Upper lobe of left lung (tissue), 6 donors: Measurements from ENCODE around the gene FBN2. TPM values are rescaled to one million over a fixed set of nuclear protein-coding genes. Genes with fewer than 3 reads are reported as not detected.

Experiments
- ATAC-seq, 2 donors: fragments of 200-7000 bp; cut with Tn5 transposase; one replicate each; pipeline ENCODE4 v1.9.1; 2022; ENCODE audit warnings: mild to moderate bottlenecking in 2 of 2, moderate library complexity in 2 of 2; ENCODE audit not compliant: low FRiP score in 2 of 2
- DNase-seq, 2 donors: peaks; one replicate each; pipeline ENCODE4 v3.0.0-alpha.2; 2019 to 2020
- H3K27ac ChIP-seq, 4 donors: fragments of 200-600 bp; sonication (generic); one replicate each; pipeline ENCODE4 v1.5.1; 2016 to 2019
- H3K27me3 ChIP-seq, 4 donors: fragments of 200-600 bp; sonication (generic); one replicate each; pipeline ENCODE4 v1.5.1; 2017 to 2019
- H3K36me3 ChIP-seq, 4 donors: fragments of 200-600 bp; sonication (generic); one replicate each; pipeline ENCODE4 v1.5.1; 2016 to 2019
- H3K4me1 ChIP-seq, 4 donors: fragments of 200-600 bp; sonication (generic); one replicate each; pipeline ENCODE4 v1.5.1; 2018 to 2019
- H3K4me3 ChIP-seq, 4 donors: fragments of 200-600 bp; sonication (generic); one replicate each; pipeline ENCODE4 v1.5.1; 2017 to 2019; ENCODE audit warnings: mild to moderate bottlenecking in 2 of 4, moderate library complexity in 1 of 4
- H3K9me3 ChIP-seq, 4 donors: fragments of 200-600 bp; sonication (generic); one replicate each; pipeline ENCODE4 v1.5.1; 2018 to 2019
- CTCF ChIP-seq, 6 experiments: fragments of 450-650 bp in 4 of 6; fragments of 200-600 bp in 2 of 6; sonication (generic) in 2 of 6; IDR thresholded peaks; one replicate each; pipeline ENCODE4 v1.5.1; 2016 to 2019; ENCODE audit warnings: antibody characterized with exemption in 6 of 6
- EP300 ChIP-seq, 4 donors: sonication (generic); formaldehyde crosslinking; IDR thresholded peaks; one replicate each; pipeline ENCODE4 v1.5.1; 2017; ENCODE audit warnings: antibody characterized with exemption in 4 of 4, control low read depth in 2 of 4
- POLR2A ChIP-seq, 4 donors: fragments of 450-650 bp; IDR thresholded peaks; one replicate each; pipeline ENCODE4 v1.5.1; 2016 to 2017; ENCODE audit warnings: antibody characterized with exemption in 4 of 4, mild to moderate bottlenecking in 2 of 4
- POLR2AphosphoS5 ChIP-seq, 2 donors: sonication (generic); formaldehyde crosslinking; IDR thresholded peaks; one replicate each; pipeline ENCODE4 v1.5.1; 2017; ENCODE audit warnings: antibody characterized with exemption in 2 of 2
- WGBS, 2 donors: methylation state at CpG; one replicate each; pipeline ENCODE4 v1.1.5; 2017 to 2018; 5-methylcytosine and 5-hydroxymethylcytosine counted together
- total RNA-seq, 6 donors: library from RNA; depleted of rRNA in 4 of 6; stranded (reverse); fragments of >200 nt in 4 of 6; gene quantifications; one replicate each; pipeline versions ENCODE4 v1.1.0 to v1.2.1, GENCODE V29; 2016 to 2021
- donor health status: DM: no; HTN: no; CAD: no; lungs with moderate emphysema.
- donor health status: DM: no; HTN: yes; CAD: no; lungs with severe emphysema.

The FBN2 gene
- total RNA-seq, 6 donors from 2014 or later: under 0.01 to 1.7 (median 0.39) TPM

- TF ChIP-seq EP300 (IDR thresholded peaks at IDR 0.05) (no peak), POLR2AphosphoS5 (IDR thresholded peaks at IDR 0.05) (no peak), CTCF (IDR thresholded peaks at IDR 0.05) (no peak), POLR2A (IDR thresholded peaks at IDR 0.05) (no peak)
- H3K4me3 ChIP-seq: no peak overlapping the region
- H3K27me3 ChIP-seq: no peaks in the 10 kb centered on the region
- no peak overlapping the region for H3K27ac ChIP-seq
- DNase-seq (no peak), ATAC-seq (no peak)
- no peaks in the 10 kb centered on the region for H3K4me1 ChIP-seq
- 62 to 84% methylated on average over 2 of the region's 2 CpGs for WGBS, 2 donors
- no peaks in the 10 kb centered on the region for H3K36me3 ChIP-seq
- no peaks in the 10 kb centered on the region for H3K9me3 ChIP-seq
Measured at GRCh38 chr5:128279345-128279744, 258.7 kb downstream of the FBN2 start.

DNA sequence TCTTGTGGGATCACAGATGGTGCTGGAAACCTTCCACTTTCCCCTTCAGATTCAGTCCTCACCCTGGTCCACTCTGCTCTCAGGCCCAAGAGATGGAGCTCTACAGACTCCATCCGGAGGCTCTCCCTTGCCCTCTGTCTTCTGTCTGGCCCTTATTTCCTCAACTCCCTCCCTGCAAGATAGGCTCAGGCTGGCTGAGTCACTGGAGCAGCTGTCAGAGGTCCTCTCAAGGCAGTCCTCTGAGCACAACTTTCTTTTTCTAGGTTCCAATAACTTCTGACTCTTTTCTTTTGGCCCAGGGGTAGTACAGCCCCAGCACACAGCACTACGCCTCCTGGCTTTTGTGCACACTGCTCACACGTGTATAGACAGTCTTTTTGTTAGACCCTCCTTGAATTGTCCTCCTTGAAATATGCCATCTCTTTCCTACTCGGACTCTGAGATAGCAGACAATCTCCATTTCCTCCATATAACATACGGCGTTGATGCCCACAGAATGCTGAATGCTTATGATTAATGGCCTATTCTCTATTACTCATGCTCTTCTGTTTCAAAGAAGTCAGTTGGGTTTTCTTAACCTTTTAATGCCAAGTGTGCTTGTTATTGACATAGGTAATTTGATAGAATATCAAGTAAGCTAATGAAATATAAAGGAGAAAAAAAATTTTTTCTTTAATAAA lies 261.4 kb downstream of the FBN2 start:
- TF ChIP-seq POLR2A (IDR thresholded peaks at IDR 0.05) (no peak), CTCF (IDR thresholded peaks at IDR 0.05) (no peak), EP300 (IDR thresholded peaks at IDR 0.05) (no peak), POLR2AphosphoS5 (IDR thresholded peaks at IDR 0.05) (no peak)
- Histone ChIP-seq H3K4me3 (no peak overlapping the region), H3K4me1 (no peaks in the 10 kb centered on the region), H3K27me3 (no peaks in the 10 kb centered on the region), H3K27ac (no peak overlapping the region), H3K36me3 (no peaks in the 10 kb centered on the region), H3K9me3 (no peaks in the 10 kb centered on the region)
- ATAC-seq (no peak), DNase-seq (no peak)
- WGBS, 2 donors: 63 to 71% methylated on average over 6 of the region's 6 CpGs

- Histone ChIP-seq H3K4me1 (no peaks in the 10 kb centered on the region), H3K9me3 (no peaks in the 10 kb centered on the region), H3K4me3 (no peak overlapping the region), H3K27ac (no peak overlapping the region), H3K27me3 (no peaks in the 10 kb centered on the region), H3K36me3 (no peaks in the 10 kb centered on the region)
- ATAC-seq: no peak
- DNase-seq: no peak
- TF ChIP-seq CTCF (IDR thresholded peaks at IDR 0.05): no peak
- 85 to 98% methylated on average over 2 of the region's 2 CpGs for WGBS, 2 donors
Measured at GRCh38 chr5:128274441-128274840, 263.6 kb downstream of the FBN2 start.

DNA sequence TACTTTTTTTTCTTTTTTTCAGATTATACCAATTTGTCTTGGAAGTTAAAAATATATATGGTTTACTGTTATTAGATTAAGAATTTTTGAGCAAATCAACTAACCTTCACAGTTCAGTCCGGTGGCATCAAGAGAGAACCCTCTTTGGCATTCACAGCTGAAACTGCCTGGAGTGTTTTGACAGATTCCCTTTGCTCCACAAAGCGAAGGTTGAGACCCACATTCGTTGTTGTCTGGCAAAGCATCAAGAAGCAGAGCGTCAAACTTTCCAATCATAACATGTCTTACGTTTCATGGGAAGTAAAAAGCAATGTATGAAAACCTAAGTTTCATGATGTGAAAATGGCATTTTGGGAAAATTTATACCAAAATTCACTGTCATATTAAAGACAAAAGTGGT lies 264.3 kb downstream of the FBN2 start:
- WGBS, 2 donors: 74 to 79% methylated on average over 5 of the region's 5 CpGs
- Histone ChIP-seq H3K27me3 (no peaks in the 10 kb centered on the region), H3K36me3 (no peaks in the 10 kb centered on the region), H3K4me1 (no peaks in the 10 kb centered on the region), H3K4me3 (no peak overlapping the region), H3K9me3 (no peaks in the 10 kb centered on the region), H3K27ac (no peak overlapping the region)
- DNase-seq (no peak), ATAC-seq (no peak)
- TF ChIP-seq CTCF (IDR thresholded peaks at IDR 0.05): no peak

DNA sequence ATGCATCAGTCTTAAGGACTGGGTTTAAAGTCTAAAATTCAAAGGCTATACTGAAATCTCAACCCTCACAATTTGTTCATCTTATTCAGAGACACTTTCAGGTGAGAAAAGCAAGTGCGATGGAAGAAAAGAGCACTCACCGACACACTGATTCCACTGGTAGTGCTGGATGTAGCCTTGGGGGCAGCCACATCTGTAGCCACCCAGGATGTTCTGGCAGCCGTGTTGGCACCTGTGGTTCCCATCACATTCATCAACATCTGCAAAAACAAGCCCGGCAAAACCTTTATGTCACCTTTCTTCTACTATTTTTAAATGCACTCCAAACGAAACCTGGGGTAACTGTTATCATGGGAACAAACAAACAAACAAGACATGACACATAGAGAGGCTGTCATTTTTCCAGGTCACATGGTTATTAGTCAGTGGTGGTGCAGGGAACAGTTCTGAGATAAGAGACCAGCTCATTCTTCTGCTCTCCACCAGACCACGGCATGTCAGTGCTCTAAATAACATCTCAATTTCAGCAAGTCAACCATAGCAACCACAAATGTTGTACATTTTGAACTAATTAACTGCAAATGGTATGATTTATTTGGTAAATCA lies 266.1 kb downstream of the FBN2 start:
- ATAC-seq: no peak
- Histone ChIP-seq H3K4me1 (no peaks in the 10 kb centered on the region), H3K9me3 (no peaks in the 10 kb centered on the region), H3K36me3 (no peaks in the 10 kb centered on the region), H3K27ac (no peak overlapping the region), H3K4me3 (no peak overlapping the region), H3K27me3 (no peaks in the 10 kb centered on the region)
- TF ChIP-seq POLR2A (IDR thresholded peaks at IDR 0.05) (no peak), CTCF (IDR thresholded peaks at IDR 0.05) (no peak), EP300 (IDR thresholded peaks at IDR 0.05) (no peak), POLR2AphosphoS5 (IDR thresholded peaks at IDR 0.05) (no peak)
- DNase-seq: no peak
- 78 to 83% methylated on average over 6 of the region's 6 CpGs for WGBS, 2 donors
